ENCODE results near the gene SNCB.

Gene SNCB

GRCh38 chr5:176660860-176661641 lies 30.7 kb upstream of the SNCB start:
- DNase-seq = peak; percentile 65 to 84

- DNase-seq = no peak
These were observed 30.2 kb upstream of the SNCB start for GRCh38 chr5:176660530-176660859.

DNA sequence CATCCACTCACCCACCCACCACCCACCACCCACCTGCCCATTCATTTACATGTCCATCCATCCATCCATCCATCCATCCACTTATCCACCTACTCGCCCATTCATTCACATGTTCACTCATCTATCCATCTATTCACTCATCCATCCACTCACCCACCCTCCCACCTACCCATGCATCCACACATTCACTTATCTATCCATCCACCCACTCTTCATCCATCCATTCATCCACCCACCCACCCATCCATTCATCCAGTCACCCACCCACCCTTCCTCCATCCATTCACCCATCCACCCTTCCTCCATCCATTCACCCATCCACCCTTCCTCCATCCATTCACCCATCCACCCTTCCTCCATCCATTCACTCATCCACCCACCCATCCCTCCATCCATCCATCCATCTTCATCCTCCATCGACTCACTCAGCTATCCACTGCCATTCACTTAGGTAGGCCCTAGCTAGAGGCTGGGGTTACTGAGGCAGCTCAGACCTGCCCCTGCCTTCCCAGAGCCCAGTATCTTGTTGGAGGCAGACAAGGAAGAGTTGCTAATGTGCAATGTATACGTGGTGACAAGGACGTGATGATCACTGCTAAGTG lies 29.6 kb upstream of the SNCB start:
- no peak for DNase-seq

DNA sequence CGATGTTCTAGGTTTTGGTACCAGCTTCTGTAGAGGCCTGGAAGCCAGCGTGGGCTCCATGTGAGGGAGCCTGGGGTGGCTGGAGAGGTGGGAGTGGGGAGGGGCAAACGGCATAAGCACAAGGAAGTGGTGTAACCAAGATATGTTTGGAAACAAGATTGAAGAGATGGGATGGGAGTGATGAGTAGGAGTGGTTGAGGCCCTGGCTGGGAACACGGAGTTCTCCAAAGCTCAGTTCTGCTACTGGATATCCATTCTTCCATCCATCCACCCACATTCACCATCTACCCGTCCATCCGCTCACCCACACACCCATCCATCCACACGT lies 29.1 kb upstream of the SNCB start:
- no peak for DNase-seq

DNA sequence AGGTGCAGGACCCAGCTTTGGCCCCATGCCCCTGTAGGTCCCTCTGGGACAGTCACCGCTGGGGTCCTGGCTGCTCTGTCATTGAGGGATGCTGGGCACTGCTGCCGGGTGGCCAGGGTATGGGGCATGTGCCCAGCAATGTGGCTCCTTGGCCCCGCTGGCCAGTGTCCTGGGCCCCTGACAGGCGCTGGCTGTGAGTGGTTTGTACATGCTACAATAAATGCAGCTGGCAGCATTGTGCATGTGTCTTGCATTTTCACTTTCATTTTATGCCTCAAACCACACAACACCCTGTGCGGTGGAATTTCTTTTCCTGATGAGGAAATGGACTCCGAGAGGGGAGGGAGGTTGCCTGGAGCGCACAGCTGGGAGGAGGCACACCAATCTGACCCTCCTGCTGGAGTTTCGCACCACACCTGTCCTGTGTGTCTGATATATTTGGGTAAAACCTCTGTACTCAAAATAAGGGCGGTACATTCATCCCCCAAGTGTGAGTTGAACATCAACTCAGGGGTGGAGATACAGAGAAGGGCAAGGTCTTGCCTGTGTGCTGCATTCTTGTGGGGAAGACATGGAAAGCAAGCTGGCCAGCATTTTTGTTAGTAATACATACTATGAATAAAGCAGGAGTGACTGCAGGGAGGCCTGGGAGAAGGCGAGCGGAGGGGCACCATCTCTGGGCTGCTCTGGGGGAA lies 28.6 kb upstream of the SNCB start:
- no peak for DNase-seq

DNA sequence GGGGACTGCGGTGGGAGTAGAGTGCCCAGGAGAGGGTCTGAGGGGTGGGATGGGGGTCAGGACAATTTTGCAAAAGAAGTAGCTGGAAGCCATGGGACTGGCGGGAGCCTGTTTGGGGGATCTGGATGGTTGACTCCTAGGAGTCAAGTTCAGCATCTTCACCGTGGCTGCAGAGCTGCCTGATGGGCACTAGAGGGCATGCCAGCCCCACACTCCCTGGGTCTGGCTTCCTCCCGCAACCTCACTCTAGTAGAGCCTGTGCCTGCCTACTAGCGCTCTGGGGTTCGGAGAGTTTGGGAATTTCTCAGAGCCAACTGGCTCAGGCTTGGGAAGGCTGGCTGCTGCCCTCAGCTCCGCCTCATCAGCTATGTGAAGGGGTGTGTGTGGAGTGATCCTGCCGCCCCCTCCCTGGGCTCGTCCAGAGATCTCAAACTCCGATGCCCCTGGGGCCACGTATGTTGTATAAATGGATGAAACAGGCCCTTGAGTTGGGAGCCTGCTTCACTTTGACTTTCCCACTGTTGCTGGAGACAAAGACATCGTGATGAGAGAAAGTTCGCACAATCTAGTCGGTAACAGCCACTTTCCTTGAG lies 27.8 kb upstream of the SNCB start:
- DNase-seq = peak; percentile 24 to 74

DNA sequence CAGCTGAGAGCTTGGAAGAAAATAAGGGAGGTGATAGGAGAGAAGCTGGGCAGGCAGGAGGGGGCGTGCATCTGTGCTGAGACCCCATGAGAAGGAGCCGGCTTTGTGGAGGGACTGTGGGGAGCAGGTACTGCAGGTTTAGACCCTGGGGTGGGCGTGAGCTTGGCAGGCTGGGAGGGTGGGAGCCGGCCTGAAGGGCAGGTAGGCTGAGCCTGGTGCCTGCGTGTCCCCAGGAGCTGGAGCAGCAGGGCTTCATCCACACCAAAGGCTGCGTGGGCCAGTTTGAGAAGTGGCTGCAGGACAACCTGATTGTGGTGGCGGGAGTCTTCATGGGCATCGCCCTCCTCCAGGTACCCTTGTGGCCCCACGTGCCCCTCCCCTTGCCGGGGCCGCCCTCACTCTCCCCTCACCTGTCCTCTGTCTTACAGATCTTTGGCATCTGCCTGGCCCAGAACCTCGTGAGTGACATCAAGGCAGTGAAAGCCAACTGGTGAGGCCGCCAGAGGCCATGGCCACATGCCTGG lies 26.2 kb upstream of the SNCB start:
- DNase-seq = peak in 1 of 2 experiments; percentile 10

DNA sequence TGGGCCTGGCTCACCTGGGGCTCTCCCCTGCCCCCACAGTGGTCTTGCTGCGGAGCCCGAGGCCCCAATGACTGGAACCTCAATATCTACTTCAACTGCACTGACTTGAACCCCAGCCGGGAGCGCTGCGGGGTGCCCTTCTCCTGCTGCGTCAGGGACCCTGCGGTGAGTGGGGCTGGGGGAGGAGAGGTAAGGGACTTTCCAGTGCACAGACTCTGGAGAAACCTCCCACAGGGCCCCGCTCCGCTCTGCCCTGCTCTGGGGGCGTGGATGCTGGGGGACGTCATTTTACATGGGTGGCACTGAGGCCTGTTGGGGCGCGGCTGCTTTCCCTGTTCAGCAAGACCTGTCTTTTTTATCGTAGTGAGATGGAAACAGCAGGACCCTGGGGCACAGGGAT lies 24.5 kb upstream of the SNCB start:
- DNase-seq = no peak

DNA sequence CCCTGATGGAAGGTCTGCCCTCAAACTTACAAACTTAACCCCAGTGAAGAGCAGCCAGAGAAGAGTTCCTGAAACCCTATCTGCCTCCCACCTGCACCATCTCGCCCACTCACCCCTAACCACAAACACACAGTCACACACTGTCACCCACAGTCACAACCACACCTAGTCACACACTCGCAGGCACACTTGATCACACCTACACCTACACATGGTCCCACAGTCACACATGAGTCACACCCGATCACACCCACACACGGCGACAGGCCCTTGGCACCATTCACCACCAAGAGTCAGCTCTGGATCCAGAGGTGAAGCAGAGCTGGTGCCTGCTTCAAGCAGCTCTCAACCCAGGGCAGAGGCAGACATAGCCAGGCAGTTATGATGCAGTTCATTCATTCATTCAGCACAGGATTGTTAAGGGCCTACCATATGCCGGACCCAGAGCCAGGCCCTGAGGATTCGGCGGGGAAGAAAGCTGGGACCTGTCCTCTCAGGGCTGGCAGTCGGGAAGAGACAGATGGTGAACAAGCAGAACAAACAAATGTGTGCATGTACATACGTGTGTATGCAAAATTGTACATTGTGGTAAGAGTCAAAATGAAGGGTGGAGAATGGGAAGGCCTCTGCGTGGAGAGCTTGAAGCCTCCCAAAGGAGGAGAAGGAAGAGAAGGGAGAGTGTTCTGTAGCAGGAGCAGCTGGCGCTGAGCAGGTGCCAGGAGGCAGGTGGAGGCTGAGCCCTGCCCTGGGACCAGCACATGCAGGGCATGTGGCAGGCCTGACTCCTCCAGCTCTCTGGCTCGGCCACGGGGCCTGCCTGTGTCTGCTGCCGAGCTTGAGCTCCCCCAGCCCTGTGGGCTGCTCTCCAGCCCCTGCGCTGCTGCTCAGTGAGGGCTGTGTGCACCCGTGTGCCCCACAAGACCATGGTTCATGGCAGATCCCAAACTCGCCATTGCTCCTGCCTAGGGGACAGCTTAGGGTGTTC lies 23.4 kb upstream of the SNCB start:
- peak in 1 of 2 experiments; percentile 47 for DNase-seq

DNA sequence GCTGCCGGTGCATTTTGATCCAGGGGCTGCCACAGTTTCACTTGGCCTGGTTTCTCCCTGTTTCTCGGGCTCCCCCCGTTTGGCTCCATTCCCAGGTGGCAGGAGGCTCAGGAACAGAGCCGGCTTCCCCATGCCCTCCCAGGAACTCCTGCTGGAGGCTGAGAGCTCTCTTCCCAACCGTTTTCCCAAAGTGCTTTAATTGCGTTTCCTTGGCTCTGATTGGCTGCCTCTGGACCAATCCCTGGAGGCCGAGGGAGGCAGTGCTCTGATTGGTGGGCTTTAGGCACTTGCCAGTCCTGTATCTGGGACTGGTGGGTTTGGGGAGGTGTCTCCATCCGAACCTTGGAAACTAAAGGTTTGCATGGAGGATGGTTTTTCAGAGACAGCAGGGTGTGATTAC lies 21.8 kb upstream of the SNCB start:
- peak; percentile 57 to 81 for DNase-seq

- DNase-seq = no peak
These were observed 21.2 kb upstream of the SNCB start for GRCh38 chr5:176651472-176651980.

DNA sequence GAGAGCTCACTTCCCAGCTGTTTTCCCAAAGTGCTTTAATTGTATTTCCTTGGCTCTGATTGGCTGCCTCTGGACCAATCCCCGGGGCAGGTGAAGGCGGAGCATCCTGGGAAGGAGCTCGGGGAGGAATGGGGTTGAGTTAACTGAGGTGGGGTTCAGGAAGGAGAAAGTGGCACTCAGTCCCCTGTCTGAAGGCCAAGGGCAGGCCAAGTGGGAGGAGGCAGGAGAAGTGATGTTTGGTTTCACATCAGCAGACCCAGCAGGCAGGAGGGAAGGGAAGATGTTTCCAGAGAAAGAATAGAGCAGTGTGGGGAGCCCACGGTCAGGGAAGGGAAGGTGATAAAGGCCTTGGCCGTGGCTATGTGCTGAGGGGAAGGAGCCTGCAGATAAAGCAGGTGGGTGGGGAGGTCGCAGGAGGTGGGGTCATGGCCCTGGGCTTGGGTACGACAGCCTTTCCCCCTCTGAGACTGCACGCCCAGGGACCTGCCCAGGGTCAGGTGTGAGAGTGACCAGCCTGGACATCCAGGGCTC lies 20.1 kb upstream of the SNCB start:
- DNase-seq = peak; percentile 10 to 46

DNA sequence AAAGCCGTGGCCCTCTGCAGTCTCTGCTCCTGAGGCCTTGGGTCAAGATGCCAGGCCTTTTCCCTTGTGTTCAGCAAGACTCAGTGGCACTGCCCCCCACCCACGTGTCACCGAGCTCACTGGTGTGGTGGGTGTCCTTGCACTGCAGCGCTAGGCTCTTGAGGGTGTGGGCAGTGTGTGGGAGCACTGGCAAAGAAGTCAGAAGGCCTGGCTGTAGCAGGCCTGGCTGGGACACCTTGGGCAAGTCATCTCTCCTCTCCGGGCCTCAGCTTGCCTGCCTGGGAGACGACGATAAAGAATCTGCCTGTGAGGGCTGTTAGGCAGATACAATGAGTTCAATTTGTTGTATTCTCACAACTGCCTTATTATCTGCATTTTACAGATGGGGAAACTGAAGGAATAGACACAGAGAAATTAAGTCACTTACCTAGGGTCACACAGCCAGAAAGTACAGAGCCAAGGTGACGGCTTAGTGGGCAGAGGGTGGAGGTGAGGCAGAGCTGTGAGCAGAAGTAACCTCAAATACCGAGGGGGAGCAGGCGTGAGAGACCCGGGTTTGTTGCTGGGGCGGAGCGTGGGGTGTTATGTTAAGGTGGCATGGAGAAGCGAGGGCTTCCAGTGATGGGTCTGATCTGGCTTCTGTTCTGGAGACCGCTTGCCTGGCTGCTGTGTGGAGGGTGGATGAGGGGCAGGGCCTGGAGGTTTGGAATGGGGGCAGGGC lies 18.3 kb upstream of the SNCB start:
- no peak for DNase-seq

DNA sequence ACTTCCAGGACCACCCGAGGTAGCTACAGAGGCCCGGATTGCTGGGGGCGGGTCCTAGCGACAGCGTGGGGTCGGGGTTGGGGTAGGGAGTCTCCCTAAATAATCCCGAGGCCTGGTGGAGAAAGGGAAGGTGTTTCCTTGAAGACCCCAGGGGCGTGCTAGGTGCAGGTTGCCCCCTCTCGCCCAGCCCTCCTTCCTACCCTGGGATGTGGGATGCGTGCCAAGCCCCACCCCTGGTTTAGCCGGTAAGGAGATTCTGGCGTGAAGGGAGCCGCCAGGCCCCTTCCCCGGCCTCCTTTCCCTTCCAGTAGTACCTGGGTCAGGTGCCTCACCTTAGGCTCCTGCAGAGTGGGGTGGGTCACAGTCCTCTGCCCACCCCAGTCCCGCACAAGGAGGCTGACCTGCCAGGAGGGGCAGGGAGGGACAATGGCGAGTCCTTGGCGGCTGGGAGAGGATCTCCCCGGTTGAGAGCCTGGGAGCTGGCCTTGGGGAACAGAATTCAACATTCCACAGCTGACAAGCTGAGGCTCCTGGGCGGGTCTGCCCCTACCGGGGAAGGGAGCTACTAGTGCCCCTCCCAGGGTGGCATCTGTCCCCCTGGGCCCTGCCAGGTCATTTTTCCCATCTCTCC lies 17.6 kb upstream of the SNCB start:
- DNase-seq = peak in 1 of 2 experiments; percentile 39

DNA sequence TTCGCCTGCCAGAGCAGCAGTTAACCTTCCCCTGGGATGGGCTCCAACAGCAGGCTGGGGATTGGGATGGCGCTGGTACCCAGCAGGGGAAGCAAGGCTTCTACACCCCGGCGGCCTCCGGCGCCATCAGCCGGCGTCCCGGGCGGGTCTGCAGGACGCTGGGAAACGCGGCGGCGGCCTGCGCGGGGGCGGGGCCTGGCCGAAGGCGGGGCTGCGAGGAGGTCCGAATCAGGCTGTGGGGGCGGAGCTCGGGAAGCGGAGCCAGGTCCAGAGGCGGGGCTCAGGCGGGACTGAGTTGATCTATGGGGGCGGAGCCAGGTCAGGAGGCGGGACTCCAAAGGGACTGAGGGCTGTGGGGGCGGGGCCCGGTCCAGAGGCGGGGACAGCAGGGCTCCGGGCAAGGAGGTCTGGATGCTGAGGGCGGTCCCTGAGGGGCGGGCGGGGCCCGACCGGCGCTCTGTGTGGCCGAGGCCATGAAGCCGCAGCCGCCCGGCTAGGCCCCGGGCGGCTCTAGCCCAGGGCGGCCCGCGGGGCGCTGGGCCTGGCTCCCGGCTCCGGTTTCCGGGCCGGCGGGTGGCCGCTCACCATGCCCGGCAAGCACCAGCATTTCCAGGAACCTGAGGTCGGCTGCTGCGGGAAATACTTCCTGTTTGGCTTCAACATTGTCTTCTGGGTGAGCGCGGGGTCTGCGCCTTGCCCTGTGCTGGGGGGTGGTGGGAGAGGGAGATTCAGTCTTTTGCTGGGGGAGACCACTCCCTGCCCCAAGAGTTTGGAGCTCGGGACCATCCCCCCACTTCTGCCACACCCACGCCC lies 16.9 kb upstream of the SNCB start, which contains the start of gene TSPAN17:
TSPAN17 (plus strand) TSS at position 455 of the 813 bp plus-strand sequence; CDS start at position 587, 132 bp downstream.
- peak; percentile 91 to 98 for DNase-seq

DNA sequence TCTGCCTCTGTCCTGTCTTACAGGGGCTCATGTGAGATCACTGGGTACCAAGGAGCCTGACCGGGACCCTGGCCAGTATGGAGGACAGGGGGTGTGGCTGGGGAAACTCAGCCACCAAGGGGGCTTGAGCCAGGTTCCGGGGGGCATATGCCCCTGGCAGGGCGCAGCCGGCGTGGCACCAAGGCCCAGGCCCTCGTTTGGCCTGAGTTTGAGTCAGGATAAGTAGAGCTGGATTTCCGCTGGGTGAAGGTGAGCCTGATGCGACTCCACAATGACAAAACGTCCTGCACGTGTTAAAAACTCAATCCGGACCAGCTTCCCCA lies 16.3 kb upstream of the SNCB start:
- DNase-seq = no peak

- DNase-seq = no peak
These were observed 15.8 kb upstream of the SNCB start for GRCh38 chr5:176646049-176646706.

DNA sequence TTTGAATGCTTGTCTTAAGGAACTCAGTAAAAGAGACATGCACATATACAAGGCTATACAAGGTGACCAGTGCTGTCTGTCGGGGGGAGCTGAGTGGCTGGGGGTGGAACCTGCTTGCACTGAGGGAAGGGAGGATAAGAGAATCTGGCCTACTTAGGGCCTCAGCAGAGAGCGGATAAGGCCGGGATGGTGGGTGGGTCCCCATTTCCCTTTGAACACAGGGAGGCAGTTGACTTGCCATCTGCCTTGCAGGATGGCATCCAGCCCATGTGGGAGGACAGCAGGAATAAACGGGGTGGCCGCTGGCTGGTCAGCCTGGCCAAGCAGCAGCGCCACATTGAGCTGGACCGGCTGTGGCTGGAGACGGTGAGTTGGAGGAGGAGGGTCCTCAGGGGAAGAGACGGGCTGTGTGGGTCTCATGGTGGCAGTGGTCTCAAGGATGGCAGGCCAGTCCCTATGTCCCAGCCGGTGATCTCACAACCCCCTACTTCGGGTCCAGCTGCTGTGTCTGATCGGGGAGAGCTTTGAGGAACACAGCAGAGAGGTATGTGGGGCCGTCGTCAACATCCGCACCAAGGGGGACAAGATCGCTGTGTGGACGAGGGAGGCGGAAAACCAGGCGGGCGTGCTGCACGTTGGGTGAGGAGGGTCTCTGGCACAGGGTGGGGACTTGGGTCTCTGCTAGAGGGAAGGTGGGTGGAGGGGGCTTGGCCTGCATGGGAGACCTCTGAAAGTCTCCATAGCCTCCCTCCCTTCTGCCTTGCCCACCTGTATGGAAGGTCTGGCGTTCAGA lies 14.7 kb upstream of the SNCB start:
- DNase-seq = no peak
